Keratinocyte (primary cell): ENCODE data around the gene TIPARP. TPM values are rescaled to one million over a fixed set of nuclear protein-coding genes. Genes with fewer than 3 reads are reported as not detected.

ENCODE experiments used
- DNase-seq: peaks from one replicate; pipeline ENCODE4 v3.0.0-alpha.2; 2011; ENCODE audit warnings: low read depth, missing footprints, low spot score
- FAIRE-seq: peaks from 2 replicates; lab custom pipeline; 2011; peaks lifted over from hg19 to GRCh38; lab: Jason Lieb, UNC
- H2AFZ ChIP-seq: 2 replicates; pipeline ENCODE4 v1.6.0; 2012; ENCODE audit warnings: low read length, control low read depth, inconsistent platforms; ENCODE audit not compliant: control insufficient read depth
- H3K27ac ChIP-seq: 2 replicates; pipeline ENCODE4 v1.5.1; 2011; ENCODE audit warnings: low read length; ENCODE audit not compliant: control insufficient read depth, insufficient read depth
- H3K27me3 ChIP-seq: 3 replicates; pipeline ENCODE4 v1.6.0; 2011; ENCODE audit warnings: low read length; ENCODE audit not compliant: control insufficient read depth, insufficient read depth; ENCODE audit errors: extremely low read depth
- H3K36me3 ChIP-seq, 2 experiments: 2 replicates in 1 of 2; 3 replicates in 1 of 2; pipeline ENCODE4 v1.5.1; 2011; ENCODE audit warnings: low read length in 2 of 2, mild to moderate bottlenecking in 1 of 2; ENCODE audit not compliant: control insufficient read depth in 2 of 2, insufficient read depth in 2 of 2; ENCODE audit errors: extremely low read depth in 1 of 2
- H3K4me1 ChIP-seq: 3 replicates; pipeline ENCODE4 v1.5.1; 2011; ENCODE audit warnings: low read length; ENCODE audit not compliant: control insufficient read depth, insufficient read depth; ENCODE audit errors: extremely low read depth
- H3K4me2 ChIP-seq: 3 replicates; pipeline ENCODE4 v1.6.0; 2011; ENCODE audit warnings: low read depth, low read length; ENCODE audit not compliant: control insufficient read depth, insufficient read depth; ENCODE audit errors: extremely low read depth
- H3K4me3 ChIP-seq, 3 experiments: fragments of 200-600 bp in 1 of 3; sonication (generic) in 1 of 3; 2 replicates in 2 of 3; 3 replicates in 1 of 3; pipeline ENCODE4 v1.5.1; 2011 to 2016; ENCODE audit warnings: low read length in 3 of 3, mild to moderate bottlenecking in 3 of 3, control low read depth in 2 of 3, inconsistent platforms in 1 of 3, low read depth in 1 of 3, mixed read lengths in 1 of 3, mixed run types in 1 of 3, moderate library complexity in 1 of 3; ENCODE audit not compliant: control insufficient read depth in 2 of 3, insufficient read depth in 2 of 3; ENCODE audit errors: extremely low read depth in 1 of 3
- H3K79me2 ChIP-seq: 2 replicates; pipeline ENCODE4 v1.6.0; 2012; ENCODE audit warnings: low read length; ENCODE audit not compliant: control insufficient read depth, insufficient read depth
- H3K9ac ChIP-seq: 3 replicates; pipeline ENCODE4 v1.6.0; 2011; ENCODE audit warnings: low read length; ENCODE audit not compliant: control insufficient read depth, insufficient read depth; ENCODE audit errors: extremely low read depth
- H3K9me1 ChIP-seq: 3 replicates; pipeline ENCODE4 v1.6.0; 2011; ENCODE audit warnings: low read length; ENCODE audit not compliant: control insufficient read depth, insufficient read depth; ENCODE audit errors: extremely low read depth
- H3K9me3 ChIP-seq: 2 replicates; pipeline ENCODE4 v1.5.1; 2012; ENCODE audit warnings: low read depth, low read length; ENCODE audit not compliant: control insufficient read depth
- H4K20me1 ChIP-seq: 3 replicates; pipeline ENCODE4 v1.6.0; 2011; ENCODE audit warnings: low read length; ENCODE audit not compliant: control insufficient read depth, insufficient read depth; ENCODE audit errors: extremely low read depth
- EZH2 ChIP-seq: IDR thresholded peaks from one replicate; pipeline ENCODE4 v1.6.1; 2012; ENCODE audit warnings: inconsistent platforms, mild to moderate bottlenecking, low read length, moderate library complexity
- dilution Hi-C: fragments of 300-500 bp; cut with MboI; formaldehyde crosslinking; loops from one replicate; pipeline ENCODE4 v1.7.0; 2020; ENCODE audit warnings: low sequenced_read_pairs; ENCODE audit not compliant: extremely low pct_ligation_motif_present
- polyA plus RNA-seq, 5 experiments: library from polyadenylated mRNA; depleted of rRNA in 3 of 5; stranded (reverse) in 3 of 5; stranded (forward) in 1 of 5; unstranded in 1 of 5; fragments of >200 nt; gene quantifications; 1 replicate in 1 of 5; 2 replicates in 3 of 5; 3 replicates in 1 of 5; pipeline versions ENCODE4 v1.2.1 to v1.2.3, GENCODE V29; 2011 to 2012; ENCODE audit warnings: missing spikeins in 2 of 5, low read depth in 1 of 5, low replicate concordance in 1 of 5
- TF ChIP-seq, protein P1 (sequence below), 3 experiments: IDR thresholded peaks in 1 of 3; conservative IDR thresholded peaks in 1 of 3; optimal IDR thresholded peaks in 1 of 3; 2 replicates in 2 of 3; 3 replicates in 1 of 3; pipeline versions ENCODE3 to v1.5.1; 2011; ENCODE audit warnings: low read length in 3 of 3, mild to moderate bottlenecking in 3 of 3, moderate library complexity in 2 of 3, control low read depth in 1 of 3, inconsistent platforms in 1 of 3; ENCODE audit not compliant: insufficient read depth in 2 of 3; ENCODE audit errors: extremely low read depth in 1 of 3

TIPARP gene
- polyA plus RNA-seq, 1 donor (not counting 4 experiments of a cell fraction or from before 2014, with no cell fraction given) = 62.0 TPM

DNA sequence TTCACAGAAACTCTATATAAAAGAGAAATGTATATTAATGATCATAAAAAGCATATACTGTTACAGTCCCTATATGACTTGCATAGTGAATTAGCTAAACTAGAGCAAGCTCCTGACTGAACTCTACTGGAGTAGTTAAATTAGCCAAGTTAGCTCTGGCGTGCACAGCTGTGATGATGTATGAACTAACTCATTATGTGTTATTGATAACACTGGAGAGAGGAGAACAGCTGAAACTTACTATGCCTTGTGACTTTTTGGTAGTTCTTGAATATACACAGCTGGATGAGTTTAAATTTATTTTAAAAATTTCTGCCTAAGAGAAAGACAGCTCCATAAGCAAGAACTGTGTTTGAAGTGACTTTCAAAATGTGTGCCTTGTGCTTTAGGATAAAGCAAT, 8.1 kb downstream of the TIPARP start:
- peak overlapping the region; percentile 22 for H3K27ac ChIP-seq
- peaks cover 17% of the 10 kb centered on the region for H4K20me1 ChIP-seq
- H3K9ac ChIP-seq = peak overlapping the region; percentile 6
- H3K4me3 ChIP-seq = peak overlapping the region in 1 of 3 experiments; percentile 4
- peaks cover 100% of the 10 kb centered on the region for H3K79me2 ChIP-seq
- peaks cover 10 to 45% of the 10 kb centered on the region in 2 experiments for H3K36me3 ChIP-seq
- H3K4me1 ChIP-seq = peaks cover 91% of the 10 kb centered on the region
- no peaks in the 10 kb centered on the region for H3K9me1 ChIP-seq
- no peaks in the 10 kb centered on the region for H3K27me3 ChIP-seq
- dilution Hi-C loops = no loop called here
- DNase-seq (no peak), FAIRE-seq (no peak)
- H3K9me3 ChIP-seq = no peaks in the 10 kb centered on the region
- peak overlapping the region; percentile 28 for H3K4me2 ChIP-seq
- no peak overlapping the region for H2AFZ ChIP-seq
- TF ChIP-seq, protein P1, sequence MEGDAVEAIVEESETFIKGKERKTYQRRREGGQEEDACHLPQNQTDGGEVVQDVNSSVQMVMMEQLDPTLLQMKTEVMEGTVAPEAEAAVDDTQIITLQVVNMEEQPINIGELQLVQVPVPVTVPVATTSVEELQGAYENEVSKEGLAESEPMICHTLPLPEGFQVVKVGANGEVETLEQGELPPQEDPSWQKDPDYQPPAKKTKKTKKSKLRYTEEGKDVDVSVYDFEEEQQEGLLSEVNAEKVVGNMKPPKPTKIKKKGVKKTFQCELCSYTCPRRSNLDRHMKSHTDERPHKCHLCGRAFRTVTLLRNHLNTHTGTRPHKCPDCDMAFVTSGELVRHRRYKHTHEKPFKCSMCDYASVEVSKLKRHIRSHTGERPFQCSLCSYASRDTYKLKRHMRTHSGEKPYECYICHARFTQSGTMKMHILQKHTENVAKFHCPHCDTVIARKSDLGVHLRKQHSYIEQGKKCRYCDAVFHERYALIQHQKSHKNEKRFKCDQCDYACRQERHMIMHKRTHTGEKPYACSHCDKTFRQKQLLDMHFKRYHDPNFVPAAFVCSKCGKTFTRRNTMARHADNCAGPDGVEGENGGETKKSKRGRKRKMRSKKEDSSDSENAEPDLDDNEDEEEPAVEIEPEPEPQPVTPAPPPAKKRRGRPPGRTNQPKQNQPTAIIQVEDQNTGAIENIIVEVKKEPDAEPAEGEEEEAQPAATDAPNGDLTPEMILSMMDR (optimal IDR thresholded peaks at IDR 0.05 in 1 of 3, IDR thresholded peaks at IDR 0.05 in 1 of 3, conservative IDR thresholded peaks at IDR 0.05 in 1 of 3; ENCODE audit: extremely low read depth in 1 of 3, insufficient read depth in 2 of 3, low read length in 3 of 3) = no peak
- no peak for TF ChIP-seq EZH2

DNA sequence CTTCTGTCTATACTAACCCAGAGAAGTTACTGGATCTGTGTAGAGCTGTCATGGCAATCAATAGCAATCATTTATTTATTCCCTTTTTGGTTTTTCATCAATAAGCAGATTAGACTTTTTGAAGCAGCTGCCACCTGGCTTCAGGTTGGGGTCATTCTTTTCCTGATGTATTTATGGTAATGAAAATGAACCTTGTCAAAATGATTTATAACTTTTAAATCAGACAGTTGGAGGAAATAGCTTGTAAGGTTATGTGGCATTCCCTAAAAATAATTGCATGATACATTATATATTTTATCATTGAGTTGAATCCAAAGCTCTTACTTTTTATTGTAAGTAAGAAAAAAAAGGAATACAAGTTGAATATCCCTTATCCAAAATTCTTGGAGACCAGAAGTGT, 8.6 kb downstream of the TIPARP start:
- Histone ChIP-seq H3K79me2 (peaks cover 100% of the 10 kb centered on the region), H2AFZ (no peak overlapping the region), H3K9me3 (no peaks in the 10 kb centered on the region), H3K9ac (no peak overlapping the region), H3K36me3 (peaks cover 7 to 45% of the 10 kb centered on the region in 2 experiments), H3K9me1 (no peaks in the 10 kb centered on the region), H3K27ac (peak overlapping the region; percentile 22), H3K4me2 (peak overlapping the region; percentile 28), H3K4me1 (peaks cover 91% of the 10 kb centered on the region), H4K20me1 (peaks cover 16% of the 10 kb centered on the region), H3K4me3 (peak overlapping the region in 1 of 3 experiments; percentile 7), H3K27me3 (no peaks in the 10 kb centered on the region)
- FAIRE-seq (no peak), DNase-seq (no peak)
- no peak for TF ChIP-seq EZH2
- TF ChIP-seq, protein P1 (optimal IDR thresholded peaks at IDR 0.05 in 1 of 3, IDR thresholded peaks at IDR 0.05 in 1 of 3, conservative IDR thresholded peaks at IDR 0.05 in 1 of 3; ENCODE audit: extremely low read depth in 1 of 3, insufficient read depth in 2 of 3, low read length in 3 of 3) = no peak
- dilution Hi-C loops = no loop called here
